Mesenteric fat pad (tissue), 1 donor: ENCODE data around the gene PHF20. TPM values are rescaled to one million over a fixed set of nuclear protein-coding genes. Genes with fewer than 3 reads are reported as not detected.
"Not testable (repeated sequence)": the region's sequence is repeated elsewhere in the genome, so short reads cannot be mapped to it uniquely, and the experiment has no call there.

ENCODE experiments used
- DNase-seq: peaks from one replicate; pipeline ENCODE4 v3.0.0-alpha.2; 2020; ENCODE audit warnings: low spot score
- total RNA-seq: library from RNA; stranded (reverse); fragmentation: NEBNext Ultra II Directional; extraction: Animal tissue kit (Norgen Biotek cat#: 25700); gene quantifications from one replicate; pipeline ENCODE4 v1.2.1, GENCODE V29; 2021
- donor health status: DM: yes; HTN: yes; CAD: no.

Gene PHF20
- total RNA-seq, 1 donor from 2014 or later: 59.8 TPM

GRCh38 chr20:35773154-35773751, 1.4 kb downstream of the PHF20 start:
- DNase-seq: no peak

- DNase-seq: no peak
Observed at GRCh38 chr20:35774391-35774790, 2.6 kb downstream of the PHF20 start.

GRCh38 chr20:35776513-35777101, 4.8 kb downstream of the PHF20 start:
- no peak for DNase-seq

- DNase-seq: not testable (repeated sequence)
Observed at GRCh38 chr20:35783811-35784210, 12.0 kb downstream of the PHF20 start.

- DNase-seq: not testable (repeated sequence)
Observed at GRCh38 chr20:35785541-35785940, 13.7 kb downstream of the PHF20 start.

- DNase-seq: no peak
Observed at GRCh38 chr20:35788796-35789195, 17.0 kb downstream of the PHF20 start.

GRCh38 chr20:35791097-35791496, 19.3 kb downstream of the PHF20 start:
- no peak for DNase-seq

GRCh38 chr20:35791821-35792220, 20.0 kb downstream of the PHF20 start:
- DNase-seq: no peak

GRCh38 chr20:35792740-35793139, 20.9 kb downstream of the PHF20 start:
- DNase-seq: no peak

- no peak for DNase-seq
Observed at GRCh38 chr20:35796571-35796970, 24.8 kb downstream of the PHF20 start.

- no peak for DNase-seq
Observed at GRCh38 chr20:35801865-35802264, 30.1 kb downstream of the PHF20 start.

GRCh38 chr20:35806075-35806474, 34.3 kb downstream of the PHF20 start:
- no peak for DNase-seq

- no peak for DNase-seq
Observed at GRCh38 chr20:35807877-35808276, 36.1 kb downstream of the PHF20 start.

GRCh38 chr20:35820715-35821114, 48.9 kb downstream of the PHF20 start:
- DNase-seq: no peak

- no peak for DNase-seq
Observed at GRCh38 chr20:35821807-35822242, 50.0 kb downstream of the PHF20 start.

- no peak for DNase-seq
Observed at GRCh38 chr20:35823147-35823546, 51.3 kb downstream of the PHF20 start.

GRCh38 chr20:35823937-35824336, 52.1 kb downstream of the PHF20 start:
- DNase-seq: no peak

- no peak for DNase-seq
Observed at GRCh38 chr20:35826397-35826998, 54.7 kb downstream of the PHF20 start.

- DNase-seq: no peak
Observed at GRCh38 chr20:35828434-35828833, 56.6 kb downstream of the PHF20 start.

GRCh38 chr20:35828916-35829315, 57.1 kb downstream of the PHF20 start:
- DNase-seq: no peak

- DNase-seq: no peak
Observed at GRCh38 chr20:35830264-35830663, 58.4 kb downstream of the PHF20 start.

GRCh38 chr20:35831029-35831428, 59.2 kb downstream of the PHF20 start:
- DNase-seq: no peak

GRCh38 chr20:35831971-35832370, 60.2 kb downstream of the PHF20 start:
- no peak for DNase-seq
